K562 (cell line): Measurements from ENCODE around the gene ZNF346. TPM values are rescaled to one million over a fixed set of nuclear protein-coding genes. Genes with fewer than 3 reads are reported as not detected.

Experiments
- ARID4B ChIP-seq: sonication (generic); formaldehyde crosslinking; IDR thresholded peaks from 2 replicates; pipeline ENCODE4 v1.8.0; 2022; ENCODE audit warnings: mild to moderate bottlenecking, missing genetic modification reagents
- FOXJ3 ChIP-seq: sonication (generic); formaldehyde crosslinking; IDR thresholded peaks from 2 replicates; pipeline ENCODE4 v1.4.0; 2020; ENCODE audit warnings: mild to moderate bottlenecking, missing genetic modification reagents
- FOXP4 ChIP-seq: sonication (generic); formaldehyde crosslinking; IDR thresholded peaks from 2 replicates; pipeline ENCODE4 v1.8.0; 2022; ENCODE audit warnings: mild to moderate bottlenecking, missing genetic modification reagents, borderline replicate concordance
- MCM3 ChIP-seq: fragments of 450-650 bp; IDR thresholded peaks from 2 replicates; pipeline ENCODE4 v1.6.1; 2016
- MEF2D ChIP-seq: conservative IDR thresholded peaks from 2 replicates; pipeline ENCODE4 v1.6.1; 2016; ENCODE audit warnings: low read depth, missing genetic modification characterization, missing compliant biosample characterization
- RBFOX2 ChIP-seq: fragments of 200-400 bp; formaldehyde crosslinking; IDR thresholded peaks from 2 replicates; pipeline ENCODE4 v1.6.1; 2017; ENCODE audit warnings: low read depth, mild to moderate bottlenecking, low read length, moderate library complexity
- SIRT6 ChIP-seq: IDR thresholded peaks from one replicate; pipeline ENCODE4 v1.6.1; 2012; ENCODE audit warnings: low read depth, mild to moderate bottlenecking, control low read depth, inconsistent platforms, low read length, moderate library complexity
- STAT5B ChIP-seq: fragments of 250-450 bp; sonication (Bioruptor Pico); IDR thresholded peaks from 2 replicates; pipeline ENCODE4 v1.8.0; 2021; ENCODE audit warnings: mild to moderate bottlenecking, inconsistent platforms
- TBP ChIP-seq: optimal IDR thresholded peaks from 2 replicates; pipeline ENCODE3; 2011; ENCODE audit warnings: low read depth, low read length, improper control_type of control experiment
- TSHZ1 ChIP-seq: fragments of 250-450 bp; sonication (Bioruptor Pico); IDR thresholded peaks from 2 replicates; pipeline ENCODE4 v1.4.0; 2020; ENCODE audit warnings: mild to moderate bottlenecking, moderate library complexity
- ZKSCAN3 ChIP-seq: fragments of 250-450 bp; sonication (Bioruptor Pico); IDR thresholded peaks from 2 replicates; pipeline ENCODE4 v1.4.0; 2020
- ZNF717 ChIP-seq: fragments of 250-450 bp; sonication (Bioruptor Pico); IDR thresholded peaks from 2 replicates; pipeline ENCODE4 v1.5.0; 2021
- polyA plus RNA-seq, 8 experiments: library from polyadenylated mRNA; depleted of rRNA in 4 of 8; stranded (reverse) in 5 of 8; unstranded in 3 of 8; fragments of >200 nt; fragmentation: Nextera tagmentation in 2 of 8; fragmentation: Illumina TruSeq in 1 of 8; extraction: Ambion mirVana in 2 of 8; extraction: Trizol in 1 of 8; gene quantifications; 2 replicates each; pipeline versions ENCODE4 v1.2.1 to v1.2.3, GENCODE V29; 2011 to 2014; ENCODE audit warnings: inconsistent platforms in 1 of 8, missing spikeins in 1 of 8
- total RNA-seq, 7 experiments: library from RNA; depleted of rRNA in 6 of 7; stranded (reverse); fragments of >200 nt in 6 of 7; fragmentation: Illumina TruSeq in 2 of 7; extraction: Trizol in 2 of 7; gene quantifications; 2 replicates each; pipeline versions ENCODE4 v1.2.1 to v1.2.3, GENCODE V29; 2011 to 2021; ENCODE audit warnings: low replicate concordance in 1 of 7
- TF ChIP-seq, protein P1 (sequence below): fragments of 150-350 bp; IDR thresholded peaks from 2 replicates; pipeline ENCODE4 v1.6.1; 2014; ENCODE audit warnings: low read depth, mild to moderate bottlenecking, low read length, borderline replicate concordance

The ZNF346 gene
- total and polyA plus RNA-seq, 9 of the 15 experiments (the other 6 are each of a cell fraction or from before 2014, with no cell fraction given) = 5.0 to 25.1 (median 20.1) TPM

GRCh38 chr5:176994460-176995121 lies 27.9 kb upstream of the ZNF346 start (continued):
- no peak for TF ChIP-seq TSHZ1 (CRISPR knock-in tag)
- TF ChIP-seq STAT5B (CRISPR knock-in tag) = no peak
- 0 out of 2 replicates have a peak, but pooled peaks have one; percentile 13 for TF ChIP-seq FOXP4
- TF ChIP-seq MEF2D (tag) = peak; percentile 87
- TF ChIP-seq, protein P1, sequence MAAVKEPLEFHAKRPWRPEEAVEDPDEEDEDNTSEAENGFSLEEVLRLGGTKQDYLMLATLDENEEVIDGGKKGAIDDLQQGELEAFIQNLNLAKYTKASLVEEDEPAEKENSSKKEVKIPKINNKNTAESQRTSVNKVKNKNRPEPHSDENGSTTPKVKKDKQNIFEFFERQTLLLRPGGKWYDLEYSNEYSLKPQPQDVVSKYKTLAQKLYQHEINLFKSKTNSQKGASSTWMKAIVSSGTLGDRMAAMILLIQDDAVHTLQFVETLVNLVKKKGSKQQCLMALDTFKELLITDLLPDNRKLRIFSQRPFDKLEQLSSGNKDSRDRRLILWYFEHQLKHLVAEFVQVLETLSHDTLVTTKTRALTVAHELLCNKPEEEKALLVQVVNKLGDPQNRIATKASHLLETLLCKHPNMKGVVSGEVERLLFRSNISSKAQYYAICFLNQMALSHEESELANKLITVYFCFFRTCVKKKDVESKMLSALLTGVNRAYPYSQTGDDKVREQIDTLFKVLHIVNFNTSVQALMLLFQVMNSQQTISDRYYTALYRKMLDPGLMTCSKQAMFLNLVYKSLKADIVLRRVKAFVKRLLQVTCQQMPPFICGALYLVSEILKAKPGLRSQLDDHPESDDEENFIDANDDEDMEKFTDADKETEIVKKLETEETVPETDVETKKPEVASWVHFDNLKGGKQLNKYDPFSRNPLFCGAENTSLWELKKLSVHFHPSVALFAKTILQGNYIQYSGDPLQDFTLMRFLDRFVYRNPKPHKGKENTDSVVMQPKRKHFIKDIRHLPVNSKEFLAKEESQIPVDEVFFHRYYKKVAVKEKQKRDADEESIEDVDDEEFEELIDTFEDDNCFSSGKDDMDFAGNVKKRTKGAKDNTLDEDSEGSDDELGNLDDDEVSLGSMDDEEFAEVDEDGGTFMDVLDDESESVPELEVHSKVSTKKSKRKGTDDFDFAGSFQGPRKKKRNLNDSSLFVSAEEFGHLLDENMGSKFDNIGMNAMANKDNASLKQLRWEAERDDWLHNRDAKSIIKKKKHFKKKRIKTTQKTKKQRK = peak; percentile 60; the same call in 1 of the 2 replicates
- no peak for TF ChIP-seq TBP
- no peak for TF ChIP-seq ZNF717
- no peak for TF ChIP-seq ARID4B (CRISPR knock-in tag)
- no peak for TF ChIP-seq SIRT6
- no peak for TF ChIP-seq FOXJ3 (CRISPR knock-in tag)
- TF ChIP-seq RBFOX2 = no peak
- no peak for TF ChIP-seq MCM3
- TF ChIP-seq ZKSCAN3 (CRISPR knock-in tag) = no peak
